ENCODE measurements around the gene CYTIP. TPM values are rescaled to one million over a fixed set of nuclear protein-coding genes. Genes with fewer than 3 reads are reported as not detected.

The CYTIP gene
- total RNA-seq, 1 experiment from 2014 or later, result not detected

- no peak overlapping the region for H3K4me2 ChIP-seq
- no peak overlapping the region for H3K4me3 ChIP-seq
- no peak for TF ChIP-seq CTCF (conservative IDR thresholded peaks at IDR 0.05)
- TF ChIP-seq EZH2 (IDR thresholded peaks at IDR 0.05; ENCODE audit: low read depth), result no peak
- H3K36me3 ChIP-seq (ENCODE audit: low read depth), result no peaks in the 10 kb centered on the region
- no TSS peak for BruUV-seq (replicated peaks)
- no peaks in the 10 kb centered on the region for H3K79me2 ChIP-seq (ENCODE audit: low read depth)
- no peaks in the 10 kb centered on the region for H3K9me2 ChIP-seq (ENCODE audit: insufficient read depth)
- no peak overlapping the region for H3K27ac ChIP-seq
- POLR2A ChIA-PET (ENCODE audit: unreplicated experiment), result no interaction called here
- H3K9me3 ChIP-seq (ENCODE audit: insufficient read depth, low read depth), result no peaks in the 10 kb centered on the region
- H3F3A ChIP-seq (ENCODE audit: insufficient read depth, low read depth), result no peaks in the 10 kb centered on the region
- DNase-seq, result no peak
- H3K4me1 ChIP-seq (replicated peaks; ENCODE audit: insufficient read depth), result no peaks in the 10 kb centered on the region
- no peaks in the 10 kb centered on the region for H4K20me1 ChIP-seq (ENCODE audit: insufficient read depth)
- no peaks in the 10 kb centered on the region for H3K27me3 ChIP-seq (ENCODE audit: insufficient read depth, low read depth)
- no peak overlapping the region for H2AFZ ChIP-seq
- CTCF ChIA-PET, result no interaction called here
- intact Hi-C loops (cut with micrococcal nuclease; ENCODE audit: unreplicated experiment), result no loop called here
Measured at GRCh38 chr2:157420771-157421323, 23.0 kb downstream of the CYTIP start.

GRCh38 chr2:157419031-157419575 is 24.8 kb downstream of the CYTIP start:
- no peak overlapping the region for H2AFZ ChIP-seq
- H3K79me2 ChIP-seq (ENCODE audit: low read depth), result no peaks in the 10 kb centered on the region
- no peak overlapping the region for H3K27ac ChIP-seq
- H3K36me3 ChIP-seq (ENCODE audit: low read depth), result no peaks in the 10 kb centered on the region
- CTCF ChIA-PET, result no interaction called here
- no peaks in the 10 kb centered on the region for H4K20me1 ChIP-seq (ENCODE audit: insufficient read depth)
- H3K9me2 ChIP-seq (ENCODE audit: insufficient read depth), result no peaks in the 10 kb centered on the region
- no peaks in the 10 kb centered on the region for H3K27me3 ChIP-seq (ENCODE audit: insufficient read depth, low read depth)
- no peak for DNase-seq
- H3K4me3 ChIP-seq, result no peak overlapping the region
- no peak overlapping the region for H3K4me2 ChIP-seq
- H3F3A ChIP-seq (ENCODE audit: insufficient read depth, low read depth), result no peaks in the 10 kb centered on the region
- TF ChIP-seq EZH2 (IDR thresholded peaks at IDR 0.05; ENCODE audit: low read depth) (no peak), CTCF (conservative IDR thresholded peaks at IDR 0.05) (no peak)
- no peaks in the 10 kb centered on the region for H3K9me3 ChIP-seq (ENCODE audit: insufficient read depth, low read depth)
- no peaks in the 10 kb centered on the region for H3K4me1 ChIP-seq (replicated peaks; ENCODE audit: insufficient read depth)
- intact Hi-C loops (cut with micrococcal nuclease; ENCODE audit: unreplicated experiment), result no loop called here
- POLR2A ChIA-PET (ENCODE audit: unreplicated experiment), result no interaction called here
- BruUV-seq (replicated peaks), result no TSS peak

- no peak overlapping the region for H3K4me2 ChIP-seq
- intact Hi-C loops (cut with micrococcal nuclease; ENCODE audit: unreplicated experiment), result no loop called here
- CTCF ChIA-PET, result no interaction called here
- no peaks in the 10 kb centered on the region for H3K9me2 ChIP-seq (ENCODE audit: insufficient read depth)
- DNase-seq, result no peak
- no TSS peak for BruUV-seq (replicated peaks)
- no peaks in the 10 kb centered on the region for H3K27me3 ChIP-seq (ENCODE audit: insufficient read depth, low read depth)
- H3K79me2 ChIP-seq (ENCODE audit: low read depth), result no peaks in the 10 kb centered on the region
- POLR2A ChIA-PET (ENCODE audit: unreplicated experiment), result no interaction called here
- no peak for TF ChIP-seq CTCF (conservative IDR thresholded peaks at IDR 0.05)
- no peak for TF ChIP-seq EZH2 (IDR thresholded peaks at IDR 0.05; ENCODE audit: low read depth)
- H3K27ac ChIP-seq, result no peak overlapping the region
- no peaks in the 10 kb centered on the region for H3K36me3 ChIP-seq (ENCODE audit: low read depth)
- no peaks in the 10 kb centered on the region for H3K9me3 ChIP-seq (ENCODE audit: insufficient read depth, low read depth)
- H3K4me3 ChIP-seq, result no peak overlapping the region
- H3K4me1 ChIP-seq (replicated peaks; ENCODE audit: insufficient read depth), result no peaks in the 10 kb centered on the region
- H3F3A ChIP-seq (ENCODE audit: insufficient read depth, low read depth), result no peaks in the 10 kb centered on the region
- H2AFZ ChIP-seq, result no peak overlapping the region
- H4K20me1 ChIP-seq (ENCODE audit: insufficient read depth), result no peaks in the 10 kb centered on the region
Measured at GRCh38 chr2:157418239-157418641, 25.6 kb downstream of the CYTIP start.

Data from PC-9 (cell line).